C1 segment of cervical spinal cord (tissue), 14 donors: Measurements from ENCODE around the gene OTP.

Source experiments
- DNase-seq, 14 donors: peaks; one replicate each; lab custom pipeline; 2025; lab: John Stamatoyannopoulos, UW

The OTP gene

DNA sequence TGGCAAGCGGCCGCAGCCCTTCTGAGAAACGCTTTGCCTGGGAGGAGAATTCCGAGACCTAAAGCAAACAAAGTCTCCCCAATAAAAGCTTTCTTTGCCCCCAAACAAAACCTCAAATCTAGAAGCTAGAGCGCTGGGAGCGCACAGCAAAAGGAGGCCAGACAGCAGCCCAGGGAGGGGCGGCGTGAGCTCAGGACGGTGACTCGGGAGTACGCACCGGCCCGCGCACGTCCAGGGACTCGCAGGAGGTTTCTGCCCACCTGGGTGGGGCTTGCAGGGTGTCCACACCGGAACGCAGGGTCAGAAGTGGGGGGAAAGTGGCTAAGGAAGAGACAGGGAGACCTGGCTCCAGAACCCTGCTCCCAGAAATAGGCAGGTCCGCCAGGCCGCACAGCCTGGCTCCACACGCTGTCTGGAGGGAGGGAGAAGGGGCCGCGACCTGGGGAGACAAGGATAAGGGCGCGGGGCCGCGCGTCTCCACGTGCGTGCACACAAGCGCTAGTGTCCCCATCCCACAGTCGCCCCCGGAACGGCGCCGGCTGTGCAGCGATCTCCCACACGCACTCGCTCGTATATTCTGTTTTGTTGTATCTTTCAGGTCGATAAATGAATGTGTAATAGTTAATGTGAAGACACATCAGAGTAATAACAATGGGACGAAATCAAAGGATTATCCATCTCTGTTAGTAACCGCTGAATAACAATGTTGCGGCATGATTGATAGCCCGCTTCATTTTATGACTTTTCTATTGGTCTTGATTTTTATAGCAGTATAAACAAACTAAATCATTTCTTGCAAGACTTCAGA, 2.3 kb upstream of the OTP start:
- DNase-seq = no peak

DNA sequence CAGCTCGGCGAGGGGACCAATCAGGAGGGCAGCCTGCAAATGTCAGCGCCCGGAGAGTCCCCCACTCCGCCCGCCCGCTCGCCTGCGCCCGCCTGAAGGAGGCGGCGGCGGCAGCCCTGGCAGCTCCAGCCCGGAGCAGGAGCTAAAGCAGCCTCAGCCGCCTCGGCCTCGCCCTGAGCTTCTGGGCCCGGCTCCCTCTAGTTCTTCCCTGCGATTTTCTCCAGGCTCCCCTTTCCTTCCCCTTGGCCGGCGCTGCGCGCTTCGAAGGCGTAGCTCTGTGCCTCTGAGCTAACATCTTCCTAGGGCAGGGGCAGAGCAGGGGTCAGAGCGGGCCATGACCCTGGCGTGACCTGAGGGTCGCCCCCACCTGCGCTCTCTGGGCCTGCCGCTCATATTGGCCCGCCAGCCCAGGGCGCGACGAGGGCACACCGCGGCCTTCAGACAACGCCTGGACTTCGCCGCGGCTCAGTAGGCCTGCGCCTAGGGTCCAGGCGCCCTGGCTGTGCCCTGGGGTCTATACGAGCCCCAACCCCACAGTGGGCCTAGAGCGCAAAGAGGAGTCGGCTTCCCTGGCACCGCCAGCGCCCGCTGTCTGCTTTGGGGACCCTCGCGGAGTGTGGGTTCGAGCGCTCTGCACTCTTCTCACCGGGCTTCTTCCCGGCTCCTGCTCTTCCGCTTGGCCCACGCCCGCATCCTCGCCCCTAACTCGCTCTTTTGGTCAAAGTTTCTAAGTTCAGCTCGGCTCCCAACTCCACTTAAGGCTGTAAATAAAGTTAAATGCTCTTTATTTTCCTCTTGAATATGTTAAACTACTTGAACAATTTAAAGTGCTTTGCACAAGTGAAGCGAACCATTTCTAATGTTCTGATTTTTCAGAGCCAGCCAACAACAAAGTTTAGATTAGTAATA, 504 bp upstream of the OTP start:
- DNase-seq = no peak

DNA sequence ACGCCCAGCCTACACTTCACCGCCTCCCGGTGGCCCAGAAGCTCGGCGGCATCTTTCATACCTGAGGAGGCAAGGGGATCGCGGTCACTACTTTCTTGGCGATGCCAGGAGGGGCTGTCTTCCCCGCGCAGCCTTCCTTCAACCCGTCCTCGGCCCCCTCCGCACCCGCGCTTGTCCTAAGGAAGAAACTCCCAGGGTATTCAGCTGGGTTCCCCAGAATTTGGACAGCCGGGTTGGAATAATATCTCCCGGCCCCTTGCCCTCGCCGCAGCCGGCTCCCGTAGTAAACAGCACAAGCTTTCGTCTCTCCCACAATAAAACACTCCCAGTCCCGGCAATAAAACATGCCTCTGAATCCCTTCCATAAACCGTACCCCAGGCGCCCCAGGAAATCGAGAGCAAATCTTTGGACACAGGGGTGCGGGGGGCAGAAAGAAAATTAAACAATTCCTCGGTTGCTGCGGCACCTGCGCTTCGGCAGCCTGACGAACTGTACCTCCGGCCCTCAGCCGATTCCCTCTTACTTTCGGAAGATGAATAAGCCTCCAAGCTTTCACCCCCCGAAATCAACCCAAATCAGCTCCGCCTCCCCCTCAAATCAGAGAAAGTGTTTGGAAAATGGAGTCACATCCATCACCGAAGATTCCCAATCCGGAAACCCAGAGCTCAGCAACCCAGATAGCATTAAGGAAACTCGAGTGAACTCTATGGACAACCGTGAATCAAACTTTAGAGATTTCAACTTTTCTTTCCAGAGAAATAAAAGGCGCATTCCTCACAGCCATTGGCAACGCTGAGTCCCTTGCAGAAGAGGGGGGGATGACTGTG, 1.1 kb downstream of the OTP start:
- no peak for DNase-seq

DNA sequence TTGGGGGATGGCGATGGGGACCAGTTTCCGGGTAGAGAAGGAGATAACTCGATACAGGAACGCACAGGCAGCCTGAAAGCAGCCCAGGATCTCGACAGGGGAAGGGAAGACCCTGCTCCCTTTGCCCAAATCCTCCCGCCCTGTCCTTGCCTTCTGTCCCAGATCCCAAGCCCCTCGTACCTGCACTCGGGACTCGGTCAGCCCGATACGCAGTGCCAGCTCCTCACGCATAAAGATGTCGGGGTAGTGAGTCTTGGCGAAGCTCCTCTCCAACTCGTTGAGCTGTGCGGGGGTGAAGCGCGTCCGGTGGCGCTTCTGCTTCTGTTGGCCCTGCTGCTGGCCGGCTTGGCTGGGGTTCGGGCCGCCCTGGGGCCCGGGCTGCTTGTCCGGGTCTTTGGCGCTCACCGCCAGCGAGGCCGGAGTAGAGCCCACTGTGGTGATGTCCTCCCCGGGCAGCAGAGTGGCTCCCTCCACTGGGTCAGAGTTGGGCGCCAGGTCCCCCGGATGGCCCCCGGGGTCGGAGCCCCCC, 1.8 kb downstream of the OTP start:
- DNase-seq = no peak

DNA sequence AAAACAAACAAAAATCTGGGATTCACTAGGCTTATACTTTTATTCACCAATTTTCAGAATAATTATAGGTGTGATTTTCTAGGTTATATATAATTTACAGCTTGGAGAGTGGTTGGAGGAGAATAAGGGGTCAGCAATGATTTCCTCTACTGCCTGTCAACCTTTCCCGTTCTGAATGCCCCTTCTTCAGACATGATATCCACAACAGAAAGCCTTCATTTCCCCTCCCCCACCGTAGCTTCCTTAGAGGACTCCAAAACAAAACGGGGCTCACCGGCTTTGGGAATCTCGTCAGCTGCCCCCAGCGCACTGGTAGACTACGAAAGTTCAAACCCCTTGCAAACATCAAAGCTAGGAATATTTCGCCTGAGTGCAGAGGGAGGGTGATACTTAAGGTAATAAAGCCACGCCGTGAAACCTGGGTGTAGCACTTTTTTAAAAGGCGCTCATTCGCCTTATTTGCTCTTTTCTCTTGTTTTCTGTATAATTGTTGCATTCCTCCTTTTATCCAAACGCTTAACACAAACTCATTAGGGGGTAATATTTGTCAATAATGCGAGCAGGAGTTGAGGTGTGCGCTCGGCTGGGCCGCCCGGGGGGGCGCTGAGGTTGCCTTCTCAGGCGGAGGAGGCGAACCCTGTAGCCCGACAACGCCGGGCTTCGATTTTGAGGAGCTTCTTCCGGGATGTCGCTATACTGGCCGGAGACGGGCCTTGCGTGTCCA, 2.4 kb downstream of the OTP start:
- no peak for DNase-seq

DNA sequence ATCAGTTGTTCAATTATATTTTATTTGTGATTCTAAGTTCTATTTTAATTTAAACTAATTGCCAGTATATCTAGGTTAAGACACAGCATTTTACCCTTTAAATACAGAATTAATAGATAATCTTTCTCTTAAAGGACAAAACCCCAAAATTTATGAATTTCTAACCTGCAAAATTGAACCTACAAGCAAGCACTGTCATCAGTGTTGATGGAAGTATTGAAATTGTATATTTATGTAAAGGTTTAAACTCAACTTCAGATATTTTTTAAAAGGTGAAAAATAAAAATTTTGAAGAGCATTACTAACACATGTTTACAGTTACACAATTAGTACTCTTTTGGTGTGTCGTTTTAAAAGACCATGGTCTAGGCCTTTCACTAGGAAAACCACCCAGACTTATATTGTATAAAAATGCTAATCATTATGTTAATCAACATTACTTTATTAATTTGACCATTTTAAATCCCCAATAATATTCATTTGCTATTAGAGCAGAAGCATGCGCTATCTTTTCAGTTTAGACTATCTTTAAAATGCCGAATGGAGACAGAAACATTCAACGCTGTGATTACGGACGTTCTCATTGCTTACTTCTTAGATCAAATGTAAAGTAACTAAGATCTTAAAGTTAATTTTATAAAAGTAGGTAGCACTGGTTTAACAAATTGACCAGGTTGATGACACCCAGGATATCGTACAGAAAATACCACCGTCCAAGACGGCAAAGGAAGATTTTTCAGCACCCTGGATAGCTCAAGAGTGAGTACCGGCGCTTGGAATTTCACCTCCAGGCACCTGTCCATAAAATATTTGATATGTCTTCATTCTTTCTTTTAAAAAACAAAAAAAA, 3.2 kb downstream of the OTP start:
- DNase-seq = no peak

DNA sequence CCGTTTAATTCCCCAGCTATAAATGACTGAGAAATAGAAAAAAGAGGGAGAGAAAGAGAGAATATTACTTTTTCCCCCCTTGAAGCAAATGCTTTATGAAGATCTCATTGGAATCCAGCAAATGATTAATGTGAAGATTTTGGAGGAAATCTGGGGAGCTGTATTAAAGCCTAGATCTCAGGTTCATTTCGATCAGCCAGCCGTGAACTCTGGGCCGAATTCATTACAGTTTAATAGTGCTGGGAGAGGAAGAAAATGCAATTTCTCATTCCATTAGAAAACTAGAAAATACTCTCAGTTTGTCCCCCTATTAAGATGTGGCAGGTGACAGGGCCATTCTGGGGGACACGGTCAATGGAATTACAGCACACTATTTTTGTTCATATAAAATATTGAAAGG, 4.8 kb downstream of the OTP start:
- DNase-seq = no peak

DNA sequence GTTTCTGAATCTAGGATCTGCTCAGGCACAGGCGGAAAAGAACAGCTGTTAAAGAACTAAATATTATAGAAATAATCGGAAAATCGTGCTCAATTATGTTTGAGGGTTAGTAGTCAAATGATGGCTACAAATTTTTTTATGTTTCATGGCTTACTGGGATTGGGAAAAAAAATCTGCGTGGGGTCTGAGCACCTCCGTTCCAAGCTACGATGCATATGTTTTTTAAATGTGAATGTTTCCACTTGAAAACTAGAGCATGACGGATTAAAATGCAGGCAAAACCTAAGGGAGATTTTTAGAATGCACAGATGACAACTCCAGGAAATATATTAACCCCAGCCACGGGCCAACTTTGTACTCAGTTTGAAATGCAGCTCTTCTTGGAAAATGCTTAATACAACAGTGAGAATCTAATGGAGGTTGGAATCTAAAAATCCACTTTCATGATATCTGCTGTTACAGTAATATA, 5.3 kb downstream of the OTP start:
- DNase-seq = no peak

DNA sequence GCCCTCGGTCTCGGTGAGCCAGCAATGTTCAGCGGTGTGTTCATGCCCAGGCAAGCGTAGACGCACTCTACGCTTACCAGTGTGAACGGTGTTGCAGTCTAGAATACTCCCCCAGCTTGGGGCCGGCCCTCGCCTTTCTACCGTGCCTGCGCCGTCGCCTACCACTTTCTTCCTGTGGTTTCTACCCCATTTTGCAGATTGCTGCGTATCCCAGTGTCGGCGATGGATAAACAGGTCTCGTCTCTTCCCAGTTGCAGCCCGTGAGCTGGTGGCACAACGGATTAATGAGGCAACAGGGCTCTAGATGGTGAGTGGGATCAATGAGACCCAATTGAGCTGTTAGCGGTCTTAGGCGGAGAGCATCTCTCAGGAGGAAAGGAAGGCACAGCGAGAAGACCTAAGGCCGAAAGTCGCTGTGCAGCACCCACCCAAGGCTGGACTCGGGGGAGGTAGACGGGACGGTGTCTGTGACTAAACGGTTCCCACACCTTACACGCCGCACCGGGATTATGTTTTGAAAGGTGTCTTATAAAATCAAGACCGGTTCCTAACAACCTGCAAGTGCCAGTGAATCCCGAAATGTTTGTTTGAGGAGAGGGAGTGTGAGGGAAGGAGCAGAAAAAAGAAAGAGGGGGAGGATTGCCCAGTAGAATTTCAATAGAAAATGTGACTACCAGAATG, 5.8 kb downstream of the OTP start:
- DNase-seq = no peak

DNA sequence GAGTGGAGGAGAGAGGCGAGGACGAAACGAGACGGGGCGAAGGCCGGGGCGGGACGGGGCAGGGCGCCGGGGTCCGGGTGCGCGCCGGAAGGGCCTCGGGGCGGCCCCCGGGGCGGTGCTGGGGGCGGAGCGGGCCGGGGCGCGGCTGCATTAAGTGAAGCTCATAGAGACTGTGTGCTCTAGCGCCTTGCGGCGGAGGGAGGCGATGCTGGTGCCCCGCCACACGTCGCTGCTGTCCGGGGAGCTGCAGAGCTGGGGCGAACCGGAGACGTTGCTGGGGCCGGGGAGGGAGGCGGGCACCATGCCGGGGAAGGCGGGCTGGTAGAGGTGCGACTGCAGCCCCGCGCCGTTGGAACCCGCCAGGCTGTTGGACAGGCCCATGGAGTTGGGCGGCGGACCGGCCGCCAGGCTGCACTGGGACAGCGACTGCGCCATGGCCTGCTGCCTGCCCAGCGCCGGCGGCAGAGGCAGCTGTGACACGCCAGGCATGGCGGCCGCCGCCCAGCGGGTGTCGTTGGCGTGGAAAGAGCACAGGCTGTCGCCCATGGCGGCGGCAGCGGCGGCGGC, 8.3 kb downstream of the OTP start:
- DNase-seq = no peak

DNA sequence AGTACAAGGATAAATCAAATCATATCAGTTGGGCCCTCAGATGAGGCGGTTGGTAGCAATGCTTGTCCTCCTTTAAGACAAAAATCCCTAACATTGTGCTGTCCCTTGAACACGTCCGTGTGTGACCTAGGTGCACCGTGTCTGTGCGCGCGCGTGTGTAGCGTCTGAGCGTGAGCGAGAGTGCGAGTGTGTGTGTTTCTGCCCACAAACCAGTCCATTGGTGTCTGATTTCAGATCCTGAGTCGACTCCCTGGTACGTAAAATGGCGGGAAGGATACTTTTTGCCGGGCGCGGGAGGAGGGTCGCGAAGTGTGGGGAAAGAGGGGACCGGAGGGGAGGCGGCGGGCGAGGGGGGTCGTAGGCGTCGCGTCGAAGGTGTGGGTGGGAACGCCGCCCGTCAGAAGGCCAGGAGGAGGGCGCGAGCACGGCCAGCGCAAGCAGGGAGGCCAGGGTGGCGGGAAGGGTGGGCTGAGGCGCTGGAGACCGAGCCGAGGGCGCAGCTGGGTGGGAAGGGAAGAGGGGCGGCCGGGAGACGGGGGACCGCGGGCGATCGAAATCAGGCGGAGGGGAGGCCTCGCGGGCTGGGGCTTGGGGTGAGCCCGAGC, 8.9 kb downstream of the OTP start:
- DNase-seq = no peak

DNA sequence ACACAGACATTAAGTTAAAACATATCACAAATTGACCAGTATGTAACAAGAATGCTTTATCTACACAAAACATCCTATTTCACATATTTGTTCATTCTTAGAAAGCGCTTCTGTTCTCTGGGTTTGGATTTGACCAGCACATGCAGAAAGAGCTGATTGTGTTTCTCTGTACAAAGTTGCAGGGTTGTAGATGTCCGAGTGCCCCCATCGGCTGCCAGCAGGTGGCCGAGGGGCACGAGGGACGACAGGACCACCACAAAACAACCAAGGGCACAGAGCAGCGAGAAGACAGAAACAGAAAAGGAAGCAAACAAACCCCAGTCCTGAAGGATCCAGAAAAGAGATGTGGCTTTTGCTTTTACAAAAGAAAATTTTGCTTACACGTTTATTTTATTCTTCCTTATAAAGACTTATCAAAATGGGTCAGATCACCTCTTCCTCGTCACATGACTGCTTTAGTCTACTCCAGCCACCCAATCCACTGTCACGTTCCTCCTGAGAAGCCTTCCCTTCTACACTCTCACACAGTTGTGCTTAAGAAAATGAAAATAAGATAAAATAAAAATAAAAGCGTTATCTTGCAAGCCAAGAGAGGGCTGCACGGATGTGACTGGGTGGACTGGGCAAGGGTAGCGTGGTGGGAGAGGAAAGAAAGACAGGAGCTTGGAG, 9.5 kb downstream of the OTP start:
- DNase-seq = no peak

DNA sequence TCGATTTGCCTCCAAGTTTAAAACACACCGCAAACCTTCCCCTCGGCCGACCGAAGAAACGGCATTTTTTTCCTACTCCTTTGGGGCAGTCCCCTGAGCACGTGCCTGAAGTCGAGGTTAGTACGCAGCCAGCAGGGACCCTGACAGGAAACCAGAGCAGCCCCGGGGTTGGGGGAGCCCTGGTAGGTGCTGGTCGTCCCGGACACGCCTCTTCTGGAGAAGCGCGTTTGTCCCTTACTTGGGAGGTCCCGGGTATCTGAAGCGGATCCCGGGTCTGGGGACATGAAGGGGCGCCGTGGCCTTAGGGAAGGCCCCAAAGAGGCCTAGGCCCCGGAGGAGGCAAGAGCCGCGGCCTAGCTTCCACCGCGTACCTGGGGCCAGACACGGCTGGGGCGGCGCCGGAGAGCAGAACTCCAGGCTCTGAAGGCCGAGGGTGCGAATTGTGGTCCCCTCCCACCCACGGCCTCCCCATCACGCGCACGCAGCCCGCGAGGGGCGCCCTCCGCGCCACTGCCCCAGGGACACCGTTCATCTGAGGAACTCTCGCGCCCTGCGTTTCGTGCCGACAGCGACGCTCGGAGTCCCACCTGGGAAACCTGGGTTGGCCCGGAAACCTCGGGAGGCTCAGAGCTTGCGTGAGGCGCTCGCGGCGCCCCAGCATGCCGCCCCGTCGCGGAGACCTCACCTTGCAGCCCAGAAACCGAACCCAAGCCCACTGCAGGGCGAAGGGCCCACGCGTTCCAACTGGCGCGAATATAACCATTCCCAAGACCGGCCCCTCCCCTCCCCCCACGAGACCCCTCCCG, 10.4 kb downstream of the OTP start:
- no peak for DNase-seq

DNA sequence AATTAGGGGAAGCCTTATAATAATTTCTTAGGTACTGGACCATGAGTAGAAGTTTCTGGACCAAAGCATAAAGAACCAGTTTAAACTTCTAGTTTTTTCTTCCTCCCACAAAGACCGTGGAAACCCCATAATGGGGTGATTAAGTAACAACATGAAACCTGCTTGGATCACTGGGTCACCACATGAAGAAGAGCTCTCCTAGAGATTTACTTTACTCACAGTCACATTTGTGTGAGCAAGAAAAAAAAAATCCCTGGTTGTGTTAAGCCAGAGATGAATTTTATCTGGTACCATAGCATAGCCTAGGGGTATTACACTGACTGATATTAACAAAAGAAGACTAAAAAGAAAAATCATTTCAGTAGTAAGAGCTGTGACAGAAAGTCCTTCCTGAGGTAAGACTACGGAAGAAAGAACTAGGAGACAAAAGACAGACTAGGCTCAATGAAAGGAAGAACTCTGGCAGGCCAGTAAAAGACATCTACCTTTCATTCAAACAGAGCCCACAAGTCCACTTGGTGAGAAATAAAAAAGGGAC, 15.2 kb downstream of the OTP start:
- no peak for DNase-seq

DNA sequence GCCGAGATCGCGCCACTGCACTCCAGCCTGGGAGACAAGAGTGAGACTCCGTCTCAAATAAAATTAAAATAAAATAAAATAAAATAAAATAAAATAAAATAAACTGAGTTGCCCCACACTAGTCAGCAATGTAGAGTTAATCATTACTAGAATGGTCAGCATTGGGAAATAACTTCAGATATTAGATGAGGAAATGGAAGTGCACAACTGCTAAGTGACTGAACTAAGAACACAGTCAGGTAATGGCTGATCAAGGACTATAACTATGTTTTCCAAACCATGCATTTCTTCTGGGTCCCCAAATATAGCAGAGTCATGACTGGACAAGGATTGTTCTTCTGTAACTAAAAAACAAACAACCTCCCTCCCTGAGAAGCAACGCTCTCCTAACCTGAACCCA, 17.1 kb downstream of the OTP start:
- DNase-seq = no peak

DNA sequence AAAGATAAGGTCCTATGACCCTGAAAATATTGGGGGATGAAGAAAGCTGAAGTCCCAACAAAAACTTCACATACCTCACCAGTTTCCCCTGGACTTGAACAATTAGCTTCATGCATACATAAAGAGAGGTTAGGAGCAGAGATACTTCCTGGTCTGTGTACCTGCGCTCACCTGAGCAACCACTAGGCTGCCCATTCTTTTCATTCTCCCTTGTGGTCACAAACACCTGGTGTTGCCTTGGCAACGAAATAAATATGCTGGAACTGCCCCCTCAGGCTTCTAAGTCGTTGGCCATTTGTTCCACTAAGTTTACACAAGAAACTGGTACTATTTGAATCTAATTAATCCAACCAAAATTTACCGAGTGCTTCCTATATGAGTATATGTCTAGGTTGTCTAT, 18.1 kb downstream of the OTP start:
- no peak for DNase-seq

DNA sequence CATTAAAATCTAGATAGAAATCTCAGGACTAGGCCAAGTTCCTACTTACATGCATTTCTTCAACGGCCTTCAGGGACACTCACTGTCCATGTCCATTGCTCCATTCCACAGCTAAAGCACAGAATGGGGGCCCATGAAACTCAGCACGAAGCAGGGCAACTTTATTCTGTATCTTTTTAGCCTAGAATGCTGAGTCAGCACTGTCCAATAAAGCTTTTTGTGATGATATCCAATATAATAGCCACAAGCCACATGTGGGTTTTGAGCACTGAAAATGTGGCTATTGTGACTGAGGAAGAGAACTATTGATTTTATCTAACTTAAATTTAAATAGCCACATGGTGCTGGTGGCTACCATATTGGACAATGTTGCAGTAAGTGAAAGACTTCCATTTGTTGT, 21.6 kb downstream of the OTP start:
- DNase-seq = no peak
